GM12874 (cell line): ENCODE data around the gene COL21A1.

ENCODE experiments used
- CTCF ChIP-seq: IDR thresholded peaks from 2 replicates; pipeline ENCODE4 v1.5.1; 2011; ENCODE audit warnings: low read depth, mild to moderate bottlenecking, control low read depth, low read length, moderate library complexity; ENCODE audit not compliant: insufficient read depth

Gene COL21A1

GRCh38 chr6:56246881-56247653 lies at the start of gene COL21A1:
TSS of gene COL21A1 (minus strand) at chr6:56247580. CDS start at chr6:56182618, 64,962 bp downstream.
- no peak for TF ChIP-seq CTCF

- TF ChIP-seq CTCF = no peak
Measured at GRCh38 chr6:56293781-56294180, 46.4 kb upstream of the COL21A1 start.

GRCh38 chr6:56292505-56293181 lies 45.3 kb upstream of the COL21A1 start:
- TF ChIP-seq CTCF = no peak

GRCh38 chr6:56291302-56291917 lies 44.0 kb upstream of the COL21A1 start:
- TF ChIP-seq CTCF = no peak

GRCh38 chr6:56289721-56290120 lies 42.3 kb upstream of the COL21A1 start:
- no peak for TF ChIP-seq CTCF

- TF ChIP-seq CTCF = no peak
Measured at GRCh38 chr6:56288347-56288746, 41.0 kb upstream of the COL21A1 start.

GRCh38 chr6:56282391-56282790 lies 35.0 kb upstream of the COL21A1 start:
- TF ChIP-seq CTCF = no peak
